GM21737 (cell line): Measurements from ENCODE around the gene DCBLD2.
"Not testable (repeated sequence)": the region's sequence is repeated elsewhere in the genome, so short reads cannot be mapped to it uniquely, and the experiment has no call there.

Experiments
- ATAC-seq: cut with Tn5 transposase; IDR thresholded peaks from one replicate; pipeline ENCODE4 v1.9.1; 2021; ENCODE audit warnings: mild to moderate bottlenecking, moderate library complexity; ENCODE audit not compliant: unreplicated experiment

Gene DCBLD2

DNA sequence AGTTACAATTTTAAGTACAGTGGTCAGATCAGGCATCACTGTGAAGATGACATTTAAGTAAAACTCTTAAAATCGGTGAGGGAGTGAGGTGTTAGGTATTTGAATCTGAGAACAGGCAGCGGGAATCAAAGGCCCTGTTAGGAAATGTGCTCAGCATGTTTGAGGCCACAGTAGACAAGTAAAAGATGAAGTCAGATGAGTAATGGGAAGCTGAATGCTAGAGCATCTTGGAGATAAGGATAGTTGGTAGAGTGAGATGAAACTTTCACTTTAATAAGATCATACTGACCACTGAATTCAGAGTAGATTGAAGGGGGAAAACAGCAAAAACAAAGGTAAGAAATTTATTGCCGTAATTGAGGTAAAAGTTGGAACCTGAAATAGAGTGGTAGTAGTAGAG lies 61.6 kb downstream of the DCBLD2 start:
- ATAC-seq = no peak

DNA sequence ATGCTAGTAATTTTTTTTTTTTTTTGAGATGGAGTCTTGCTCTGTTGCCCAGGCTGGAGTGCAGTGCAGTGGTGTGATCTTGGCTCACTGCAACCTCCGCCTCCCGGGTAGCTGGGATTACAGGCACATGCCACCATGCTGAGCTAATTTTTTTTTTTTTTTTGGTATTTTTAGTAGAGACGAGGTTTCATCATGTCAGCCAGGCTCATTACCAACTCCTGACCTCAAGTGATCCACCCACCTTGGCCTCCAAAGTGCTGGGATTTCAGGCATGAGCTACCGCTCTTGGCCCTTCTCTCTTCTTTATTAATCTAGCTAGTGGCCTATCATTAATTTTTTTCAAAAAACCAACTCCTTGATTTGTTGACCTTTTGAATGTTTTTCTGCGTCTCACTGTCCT lies 70.4 kb downstream of the DCBLD2 start:
- ATAC-seq = not testable (repeated sequence)

DNA sequence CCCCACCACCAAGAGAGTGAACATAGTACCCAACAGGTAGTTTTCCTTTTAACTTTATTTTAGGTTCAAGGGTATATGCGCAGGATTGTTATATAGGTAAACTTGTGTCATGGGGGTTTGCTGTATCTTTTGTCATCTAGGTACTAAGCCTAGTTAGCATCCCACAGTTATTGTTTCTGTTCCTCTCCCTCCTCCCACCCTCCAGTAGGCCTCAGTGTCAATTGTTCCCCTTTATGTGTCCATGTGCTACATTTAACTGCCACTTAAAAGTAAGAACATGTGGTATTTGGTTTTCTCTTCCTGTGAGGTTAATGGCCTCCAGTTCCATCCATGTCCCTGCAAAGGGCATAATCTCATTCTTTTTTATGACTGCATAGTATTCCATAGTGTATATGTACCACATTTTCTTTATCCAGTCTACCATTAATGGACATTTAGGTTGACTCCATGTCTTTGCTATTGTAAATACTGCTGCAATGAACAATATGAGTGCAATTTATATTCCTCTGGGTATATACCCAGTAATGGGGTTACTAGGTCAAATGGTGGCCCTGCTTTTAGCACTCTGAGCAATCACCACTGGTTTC lies 72.2 kb downstream of the DCBLD2 start:
- no peak for ATAC-seq

DNA sequence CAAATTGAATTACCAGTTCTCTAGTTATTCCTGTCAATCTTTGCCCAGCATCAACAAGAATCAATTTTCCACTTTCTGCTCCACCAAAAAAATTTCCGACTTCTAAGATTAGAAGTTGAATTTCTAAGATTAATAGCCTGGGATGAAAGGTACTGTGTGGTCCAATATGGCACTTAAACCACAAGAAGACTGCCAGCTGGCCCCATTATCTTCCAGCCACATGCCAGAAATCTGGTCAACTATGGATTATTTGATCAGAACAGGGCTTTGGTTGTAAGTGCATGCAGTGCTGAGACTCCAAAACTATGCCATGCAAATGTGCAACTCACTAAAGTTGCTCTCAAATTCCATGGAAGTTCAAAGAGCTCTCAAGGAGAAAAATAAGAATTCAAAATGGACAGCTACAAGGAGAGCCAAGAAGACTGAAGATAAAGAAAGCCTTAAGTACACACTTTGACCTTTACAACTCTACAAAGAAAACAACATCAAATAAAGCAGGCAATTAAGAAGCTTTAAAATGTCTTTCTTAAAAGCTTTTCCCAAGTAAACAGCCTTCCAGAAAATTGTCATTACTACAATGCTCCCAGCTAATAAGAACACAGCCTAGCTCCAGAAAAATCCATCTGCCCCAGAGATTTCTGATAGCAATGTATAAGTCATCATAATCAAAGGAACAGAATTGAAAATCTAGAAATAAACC lies 74.1 kb downstream of the DCBLD2 start:
- ATAC-seq = no peak

DNA sequence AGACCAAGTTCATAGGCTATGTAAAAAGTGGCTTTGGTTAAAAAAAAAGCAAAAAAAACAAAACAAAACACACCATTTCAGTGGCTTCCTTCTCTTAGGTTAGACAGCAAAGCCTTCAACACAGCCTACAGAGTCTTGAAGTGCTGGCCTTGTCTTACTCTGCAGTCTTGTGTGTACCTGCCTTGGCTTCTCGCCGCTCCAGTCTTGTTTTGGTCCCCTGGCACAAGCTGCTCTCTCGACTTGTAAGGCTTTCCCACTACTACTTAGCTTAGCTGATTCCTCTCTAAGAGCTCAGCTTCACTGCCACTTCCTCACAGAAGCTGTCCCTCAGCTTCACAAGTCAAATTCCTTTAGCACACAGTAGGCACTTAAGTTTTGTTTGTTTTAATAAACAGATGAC lies 75.4 kb downstream of the DCBLD2 start:
- ATAC-seq = no peak

DNA sequence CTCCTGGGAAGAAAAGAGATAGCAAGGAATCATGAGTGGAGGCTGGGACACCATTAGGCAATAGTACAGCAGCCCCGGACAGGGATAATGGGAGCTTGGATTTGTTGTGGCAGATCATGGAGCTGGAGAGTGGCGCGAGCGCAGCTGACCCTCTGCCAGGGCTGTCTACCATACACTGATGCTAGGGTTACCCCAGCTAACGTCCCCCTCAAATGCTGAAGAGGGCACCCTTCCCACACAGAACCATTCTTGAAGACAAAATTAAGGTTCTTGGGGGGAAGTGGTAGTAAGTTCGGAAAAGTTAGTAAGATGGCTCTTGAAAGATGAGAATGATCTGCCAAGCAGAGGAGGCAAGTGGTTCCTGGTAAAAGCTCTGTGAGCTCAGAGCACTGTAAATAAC lies 77.2 kb downstream of the DCBLD2 start:
- ATAC-seq = no peak

DNA sequence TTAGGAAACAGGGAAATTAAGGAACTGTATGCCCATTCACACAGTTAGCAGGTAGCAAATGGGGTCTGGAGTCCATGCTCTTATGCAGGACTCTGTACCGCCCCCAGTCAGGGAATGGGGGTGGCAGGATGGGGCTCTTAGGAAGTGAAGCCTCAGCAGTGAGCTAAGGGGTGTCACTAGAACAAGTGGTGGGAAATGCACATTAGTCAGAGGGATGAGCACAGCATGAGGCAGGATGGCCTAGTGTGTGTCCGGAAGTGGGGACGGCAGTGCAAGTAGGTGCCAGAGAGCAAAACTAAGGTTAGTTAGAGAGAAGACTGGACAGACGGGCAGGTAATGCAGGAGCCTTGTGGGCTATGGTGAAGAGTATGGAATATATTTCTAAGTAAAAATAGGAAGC lies 77.7 kb downstream of the DCBLD2 start:
- no peak for ATAC-seq

DNA sequence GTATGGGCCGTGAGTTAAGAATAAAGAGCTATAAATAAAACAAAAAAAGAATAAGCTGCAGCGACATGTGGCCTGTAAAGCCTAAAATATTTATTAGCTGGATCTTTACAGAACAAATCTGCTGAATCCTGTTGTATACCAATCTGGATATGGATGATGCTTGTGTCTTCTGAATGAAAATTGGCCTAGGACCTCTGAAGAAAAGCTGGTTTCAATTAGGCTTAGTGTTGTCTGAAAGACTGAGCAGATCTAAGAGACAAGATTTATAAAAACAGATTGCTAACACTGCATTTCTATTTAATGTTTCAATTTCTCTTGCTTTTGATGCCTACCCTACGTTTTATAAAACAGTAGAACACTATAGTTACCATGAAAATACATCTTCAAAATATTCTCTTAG lies 80.4 kb downstream of the DCBLD2 start:
- no peak for ATAC-seq

DNA sequence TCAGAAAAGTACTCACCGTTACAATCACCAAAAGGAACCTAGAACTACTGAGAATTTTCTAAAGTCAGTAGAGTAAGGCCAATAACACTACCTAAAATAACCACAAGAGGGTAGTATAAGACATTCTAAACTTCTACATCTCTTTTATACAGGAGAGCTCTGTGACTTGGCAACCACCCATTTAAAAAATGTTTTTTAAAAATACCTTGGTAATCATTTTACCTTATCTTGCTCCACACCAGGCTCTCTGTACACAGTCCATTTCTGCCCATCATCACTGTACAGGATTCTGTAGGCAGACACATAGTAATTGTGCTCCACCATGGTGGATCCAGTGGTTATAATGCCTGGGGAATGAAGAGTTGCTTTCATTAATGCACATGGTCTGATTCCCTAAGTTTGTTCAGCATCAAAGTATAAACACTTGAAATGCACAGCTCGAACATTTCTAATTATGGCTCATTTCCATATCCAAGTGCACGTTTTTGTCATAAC lies 83.9 kb downstream of the DCBLD2 start:
- ATAC-seq = peak; percentile 73

DNA sequence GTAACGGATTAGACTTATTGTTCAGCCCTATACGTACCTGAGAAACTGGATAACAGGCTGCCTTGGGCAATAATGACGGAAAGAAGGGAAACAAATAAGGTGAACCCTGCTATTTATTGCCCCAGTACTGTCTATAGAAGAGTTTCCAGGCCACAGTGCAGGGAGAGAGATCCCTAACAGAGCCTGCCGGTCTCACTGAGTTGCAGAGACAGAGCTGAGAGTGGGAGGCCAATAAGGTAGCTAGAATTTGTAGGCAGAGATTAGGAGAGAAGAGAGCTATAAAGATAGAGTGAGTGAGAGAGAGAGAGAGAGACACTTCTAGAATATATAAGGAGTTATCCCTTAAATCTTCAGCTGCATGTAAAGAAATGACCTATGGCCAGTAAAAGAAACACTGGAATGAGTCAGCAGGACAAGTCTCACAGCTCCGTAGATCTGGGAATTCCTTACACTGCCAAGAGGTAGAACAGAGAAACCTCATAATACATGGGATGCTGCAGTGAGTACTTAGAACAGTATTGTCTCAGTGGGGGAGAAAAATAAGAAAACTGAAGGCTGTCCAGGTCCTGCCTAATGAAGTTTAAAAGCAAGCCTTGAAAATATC lies 86.6 kb downstream of the DCBLD2 start:
- no peak for ATAC-seq

DNA sequence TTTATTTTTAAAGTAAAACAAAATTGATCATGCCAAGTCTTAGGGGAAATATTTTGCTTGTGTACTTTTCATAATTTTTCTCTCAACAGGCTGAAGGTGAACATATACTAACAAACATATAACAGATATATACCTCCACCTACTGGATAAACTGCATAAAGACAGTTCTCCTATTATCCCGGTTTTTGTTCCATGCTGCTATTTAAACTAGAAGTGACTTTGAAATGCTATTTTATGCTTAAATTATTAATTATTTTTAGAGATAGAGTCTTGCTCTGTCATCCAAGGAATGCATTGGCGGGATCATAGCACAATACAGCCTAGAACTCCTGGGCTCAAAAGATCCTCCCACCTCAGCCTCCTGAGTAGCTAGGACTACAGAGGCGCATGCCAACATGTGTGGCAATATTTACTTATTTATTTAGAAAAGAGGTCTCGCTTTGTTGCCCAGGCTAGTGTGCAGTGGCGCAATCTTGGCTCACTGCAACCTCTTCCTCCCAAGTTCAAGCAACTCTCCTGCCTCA lies 88.6 kb downstream of the DCBLD2 start:
- peak; percentile 58 for ATAC-seq

DNA sequence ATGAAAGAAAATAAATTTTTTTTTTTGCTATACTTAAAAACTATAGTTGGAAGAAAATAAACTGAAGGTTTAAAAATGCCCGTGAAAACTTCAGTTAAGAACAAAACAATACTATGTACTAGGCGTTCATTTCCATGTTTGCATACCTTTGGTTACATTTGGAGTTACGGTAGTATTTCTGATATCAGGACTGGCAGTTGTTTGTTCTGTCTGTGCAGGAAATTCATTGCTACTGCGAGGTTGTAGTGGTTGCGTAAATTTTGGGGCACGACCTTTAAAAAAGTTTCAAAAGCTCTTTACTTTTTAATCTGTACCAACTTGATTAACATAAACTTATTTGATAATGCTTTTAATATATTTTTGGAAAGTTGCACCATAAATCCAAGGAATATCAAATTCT lies 90.4 kb downstream of the DCBLD2 start:
- ATAC-seq = no peak

DNA sequence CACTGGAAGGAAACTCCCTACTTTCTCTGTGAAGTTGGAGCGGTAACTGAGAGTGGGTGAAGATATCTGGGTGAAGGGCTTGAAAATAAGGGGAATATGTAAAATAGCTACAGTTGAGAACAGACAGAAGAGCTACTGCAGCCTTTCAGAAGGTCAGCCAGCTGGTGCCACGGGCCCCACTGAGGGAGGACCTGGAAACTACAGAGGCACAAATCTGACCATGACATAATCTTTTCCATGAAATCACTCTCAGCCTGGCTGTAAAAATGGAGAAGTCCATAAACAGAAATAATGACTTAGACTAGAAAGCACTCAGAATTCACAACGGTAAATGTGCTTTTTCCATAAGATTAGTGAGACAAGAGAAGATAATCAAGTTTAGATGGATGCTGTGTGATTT lies 91.9 kb downstream of the DCBLD2 start:
- no peak for ATAC-seq

DNA sequence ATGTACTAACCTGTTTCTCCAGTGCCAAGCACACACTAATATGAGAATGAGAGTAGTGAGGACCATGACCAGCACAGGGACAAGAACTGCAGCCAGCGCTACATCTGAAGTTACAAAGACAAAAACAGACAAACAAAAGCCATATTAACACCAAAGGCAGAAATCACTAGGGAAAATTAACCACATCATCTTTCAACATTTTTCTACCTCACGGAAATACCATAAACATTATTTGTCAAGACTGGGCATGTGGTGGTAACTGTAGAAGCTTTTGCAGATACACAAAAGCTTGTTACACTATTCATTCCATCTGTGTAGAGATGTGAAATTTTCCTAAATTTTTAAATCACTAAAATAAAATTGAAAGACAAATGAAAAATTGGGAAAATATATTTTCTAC lies 93.4 kb downstream of the DCBLD2 start:
- ATAC-seq = no peak

DNA sequence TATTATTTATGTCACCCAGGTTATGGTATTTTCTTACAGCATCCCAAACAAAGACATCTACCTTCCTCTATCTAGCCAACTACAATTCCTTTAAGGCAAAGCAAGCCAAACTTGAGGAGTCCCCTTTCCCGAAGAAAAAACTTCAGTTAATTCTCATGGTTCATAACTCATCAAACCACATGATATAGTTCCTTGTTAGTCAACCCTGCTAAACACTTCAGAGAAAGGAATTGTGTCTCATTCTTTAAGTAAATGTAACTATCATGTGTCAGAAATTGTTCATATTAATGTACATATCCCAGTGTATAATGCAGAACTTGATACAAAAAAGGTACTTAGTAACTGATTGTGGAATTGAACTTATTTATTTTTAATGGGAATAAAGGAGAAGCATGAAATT lies 93.9 kb downstream of the DCBLD2 start:
- ATAC-seq = no peak

DNA sequence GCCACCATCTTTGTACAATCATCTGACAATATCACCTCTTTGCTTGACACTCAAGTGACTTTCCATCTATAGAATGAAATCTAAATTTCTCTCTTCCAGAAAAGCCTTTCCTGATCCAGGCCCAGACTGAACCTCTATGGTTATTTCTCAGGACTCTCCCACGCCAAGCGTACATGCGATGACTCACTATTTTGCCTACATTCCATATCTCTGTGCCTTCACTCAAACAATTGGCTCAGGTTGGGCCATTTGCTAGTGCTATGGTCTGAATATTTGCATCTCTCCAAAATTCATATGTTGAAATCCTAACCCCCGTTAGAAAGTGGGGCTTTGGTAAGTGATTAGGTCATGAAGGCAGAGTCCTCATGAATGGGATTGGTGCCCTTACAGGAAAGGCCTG lies 94.5 kb downstream of the DCBLD2 start:
- ATAC-seq = no peak

DNA sequence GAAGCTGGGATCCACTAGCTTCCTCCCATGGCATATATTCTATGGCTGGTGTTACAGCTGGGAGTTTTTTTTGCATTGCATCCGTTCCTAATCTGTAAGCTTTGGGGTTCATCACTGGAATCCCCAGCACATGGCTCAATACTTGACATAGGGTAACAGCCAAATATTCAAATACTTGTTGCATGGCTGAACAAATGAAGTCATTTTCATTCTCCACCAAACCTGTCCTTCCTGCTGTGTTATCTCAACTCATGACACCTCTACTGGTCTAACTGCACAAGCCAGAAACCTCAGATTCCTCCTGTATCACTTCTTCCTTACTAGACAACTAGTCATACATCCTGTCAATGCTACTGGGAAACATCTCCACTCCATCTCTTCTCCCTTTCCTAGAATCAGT lies 95.0 kb downstream of the DCBLD2 start:
- ATAC-seq = no peak

DNA sequence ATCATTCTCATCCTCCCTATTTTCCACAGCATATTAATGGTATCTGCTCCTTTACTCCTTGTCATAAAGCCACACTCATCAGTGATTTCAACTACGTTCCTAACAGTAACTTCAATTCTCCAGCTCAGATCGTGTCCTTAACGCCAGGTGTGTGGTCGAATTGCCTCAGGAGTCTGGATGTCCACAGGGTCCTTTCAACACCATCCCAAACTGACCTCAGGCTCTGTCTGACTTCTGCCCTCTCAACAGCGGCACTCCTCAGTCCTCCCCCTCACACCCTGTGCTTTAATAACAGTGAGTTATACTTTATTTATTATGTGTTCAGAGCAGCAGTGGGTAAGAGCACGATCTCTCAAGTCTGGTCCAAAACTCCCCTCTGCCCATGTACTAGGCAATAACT lies 95.9 kb downstream of the DCBLD2 start:
- ATAC-seq = no peak

DNA sequence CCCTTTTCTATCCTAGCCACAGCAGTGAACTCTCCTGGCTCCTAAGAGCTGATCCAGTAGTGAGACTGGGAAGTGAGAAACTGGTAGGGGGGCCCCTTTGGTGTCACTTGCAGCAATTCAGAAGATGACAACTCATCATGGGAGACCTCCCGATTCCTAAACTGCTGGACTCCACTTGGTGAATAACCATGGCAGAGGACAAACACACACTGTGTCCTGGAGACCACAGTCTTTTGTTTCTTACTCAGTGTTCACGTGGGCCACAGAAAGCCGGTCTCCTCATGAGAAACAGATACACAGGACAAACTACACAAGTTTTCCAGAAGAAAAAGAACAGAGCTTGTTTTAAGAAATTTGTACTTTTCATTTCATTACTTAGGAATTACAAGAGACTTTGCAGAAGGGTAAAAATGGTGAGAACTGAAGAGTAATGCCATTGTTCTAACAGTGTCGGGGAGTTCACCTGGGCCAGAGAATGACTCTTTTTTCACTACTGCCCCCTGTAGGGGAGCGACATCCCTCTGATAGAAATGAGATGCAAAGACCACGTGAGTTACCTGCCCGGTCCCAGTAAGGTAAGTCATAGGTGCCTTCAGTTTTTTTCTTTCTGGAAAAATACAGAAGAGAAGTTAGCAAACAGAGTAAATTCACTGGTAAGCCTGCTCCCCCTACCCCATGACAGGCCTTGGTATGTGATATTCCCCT lies 100.3 kb downstream of the DCBLD2 start:
- no peak for ATAC-seq

DNA sequence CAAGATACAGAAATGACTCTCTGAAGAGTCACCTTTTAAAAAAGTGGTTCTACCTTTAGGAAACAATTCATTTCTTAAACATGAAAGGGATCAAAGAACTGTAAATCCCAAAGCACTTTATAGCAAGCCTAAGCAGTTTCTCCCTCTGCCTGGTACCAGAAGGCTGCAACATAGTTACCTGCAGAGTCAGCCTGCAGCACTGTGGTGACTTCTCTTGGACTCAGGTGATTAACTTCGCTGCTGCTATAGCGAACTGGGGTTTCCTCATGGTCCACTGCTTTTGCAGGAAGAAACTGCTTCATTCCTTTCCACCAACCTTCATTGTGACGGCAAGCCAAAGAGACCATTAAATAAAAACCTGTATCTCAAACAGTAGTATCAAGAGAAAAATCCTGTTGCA lies 101.1 kb downstream of the DCBLD2 start:
- no peak for ATAC-seq

DNA sequence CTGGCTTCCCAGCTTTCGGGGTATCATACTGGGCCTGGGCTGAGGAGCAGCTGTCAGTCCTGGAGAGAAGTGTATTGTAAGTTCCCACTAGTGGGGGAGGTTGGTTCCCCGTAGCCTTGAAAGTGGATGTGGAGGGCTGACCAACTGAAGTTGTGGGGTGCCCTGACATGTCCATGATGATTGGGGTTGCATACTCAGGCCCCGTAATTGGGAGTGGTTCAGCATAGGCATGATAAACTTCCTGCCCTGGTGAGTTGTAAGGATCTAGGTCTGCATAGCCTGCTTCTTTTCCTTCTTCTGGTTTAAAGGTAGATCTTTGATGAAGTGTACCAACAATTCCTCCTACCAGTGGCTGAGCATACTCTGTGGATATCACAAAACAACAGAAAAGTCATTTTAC lies 102.0 kb downstream of the DCBLD2 start:
- no peak for ATAC-seq

DNA sequence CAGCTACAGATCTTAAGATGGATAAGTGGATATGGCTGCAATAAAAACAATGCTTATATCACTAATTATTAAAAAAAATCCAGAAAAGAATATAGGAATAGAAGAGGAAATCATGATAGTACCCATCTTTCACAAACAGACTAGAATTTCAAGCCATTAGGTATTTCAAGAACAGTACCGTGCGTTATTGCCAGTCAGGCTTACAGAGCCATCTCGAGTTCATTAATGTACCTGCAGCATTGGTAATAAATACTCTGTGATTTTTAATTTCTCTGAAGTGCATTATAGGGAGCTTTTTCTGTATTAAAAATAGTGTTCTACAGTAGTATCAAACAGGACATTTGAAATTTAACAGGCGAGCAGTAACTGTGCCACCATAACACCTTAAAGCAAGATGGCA lies 102.7 kb downstream of the DCBLD2 start:
- ATAC-seq = no peak
